Mesothelial cell of epicardium (in vitro differentiated cells): ENCODE results near the gene ERC2. TPM values are rescaled to one million over a fixed set of nuclear protein-coding genes. Genes with fewer than 3 reads are reported as not detected.
A peak's percentile ranks its signal among the peaks of the same experiment; 100 is the strongest.

Experiments used
- DNase-seq, 2 experiments: peaks; one replicate each; pipeline ENCODE4 v3.0.0; 2021; ENCODE audit warnings: low spot score in 2 of 2; ENCODE audit not compliant: unreplicated experiment in 2 of 2
- H3K27ac Mint-ChIP-seq: 2 replicates; pipeline ENCODE4 v1.8.0; 2021; ENCODE audit warnings: mixed read lengths
- H3K27me3 Mint-ChIP-seq: 2 replicates; pipeline ENCODE4 v1.8.0; 2021; ENCODE audit warnings: low read depth, mixed read lengths
- H3K36me3 Mint-ChIP-seq: 2 replicates; pipeline ENCODE4 v1.8.0; 2021; ENCODE audit warnings: mixed read lengths
- H3K4me1 Mint-ChIP-seq: 2 replicates; pipeline ENCODE4 v1.8.0; 2021; ENCODE audit warnings: mixed read lengths
- H3K4me3 Mint-ChIP-seq: 2 replicates; pipeline ENCODE4 v1.8.0; 2021; ENCODE audit warnings: mild to moderate bottlenecking, moderate library complexity, mixed read lengths
- H3K9me3 Mint-ChIP-seq: 2 replicates; pipeline ENCODE4 v1.8.0; 2021; ENCODE audit warnings: mixed read lengths
- total RNA-seq: library from RNA; stranded (reverse); gene quantifications from 3 replicates; pipeline ENCODE4 v1.2.1, GENCODE V29; 2021
- TF ChIP-seq, protein P1 (sequence below): fragments of 200-600 bp; sonication (generic); IDR thresholded peaks from one replicate; pipeline ENCODE4 v1.5.0; 2021; ENCODE audit warnings: antibody characterized with exemption; ENCODE audit not compliant: unreplicated experiment

Gene ERC2
- total RNA-seq, 1 donor from 2014 or later, result 15.6 TPM

DNA sequence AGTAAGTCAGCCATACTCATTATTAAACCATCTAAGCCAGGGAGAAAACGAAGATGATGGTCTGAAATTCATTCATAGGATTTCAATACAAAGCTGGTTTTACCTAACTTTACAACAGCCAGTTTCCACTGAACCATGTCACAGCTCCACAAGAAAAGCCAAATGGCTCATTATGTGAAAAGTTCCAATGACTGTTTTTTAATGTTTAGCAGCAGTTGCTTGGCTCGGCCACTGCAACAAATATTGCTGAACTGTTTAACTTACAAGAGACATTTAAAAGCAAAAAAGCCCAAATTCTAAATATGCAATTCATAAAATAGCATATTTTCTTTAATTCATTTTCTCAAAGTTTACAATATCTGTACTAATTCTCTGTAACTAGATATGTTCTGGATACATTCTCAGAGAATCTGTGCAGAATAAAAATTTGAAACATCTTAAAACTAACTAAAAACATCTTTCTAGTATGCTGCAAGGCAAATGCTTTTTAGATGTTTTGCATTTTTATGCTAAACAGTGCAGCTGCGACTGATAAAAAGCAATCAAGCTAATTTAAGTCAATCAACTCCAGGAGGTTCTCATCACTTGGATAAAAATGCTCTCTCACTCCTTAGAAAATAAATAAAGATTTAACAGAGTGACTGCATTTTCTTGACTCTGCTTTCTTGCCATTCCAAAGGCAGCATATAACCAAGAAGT, 356.5 kb downstream of the ERC2 start:
- no peak overlapping the region for H3K4me3 Mint-ChIP-seq
- H3K27me3 Mint-ChIP-seq, result no peaks in the 10 kb centered on the region
- no peak for DNase-seq
- peaks cover 28% of the 10 kb centered on the region for H3K9me3 Mint-ChIP-seq
- H3K27ac Mint-ChIP-seq, result peak overlapping the region; percentile 31
- H3K4me1 Mint-ChIP-seq, result peaks cover 19% of the 10 kb centered on the region
- TF ChIP-seq, protein P1, sequence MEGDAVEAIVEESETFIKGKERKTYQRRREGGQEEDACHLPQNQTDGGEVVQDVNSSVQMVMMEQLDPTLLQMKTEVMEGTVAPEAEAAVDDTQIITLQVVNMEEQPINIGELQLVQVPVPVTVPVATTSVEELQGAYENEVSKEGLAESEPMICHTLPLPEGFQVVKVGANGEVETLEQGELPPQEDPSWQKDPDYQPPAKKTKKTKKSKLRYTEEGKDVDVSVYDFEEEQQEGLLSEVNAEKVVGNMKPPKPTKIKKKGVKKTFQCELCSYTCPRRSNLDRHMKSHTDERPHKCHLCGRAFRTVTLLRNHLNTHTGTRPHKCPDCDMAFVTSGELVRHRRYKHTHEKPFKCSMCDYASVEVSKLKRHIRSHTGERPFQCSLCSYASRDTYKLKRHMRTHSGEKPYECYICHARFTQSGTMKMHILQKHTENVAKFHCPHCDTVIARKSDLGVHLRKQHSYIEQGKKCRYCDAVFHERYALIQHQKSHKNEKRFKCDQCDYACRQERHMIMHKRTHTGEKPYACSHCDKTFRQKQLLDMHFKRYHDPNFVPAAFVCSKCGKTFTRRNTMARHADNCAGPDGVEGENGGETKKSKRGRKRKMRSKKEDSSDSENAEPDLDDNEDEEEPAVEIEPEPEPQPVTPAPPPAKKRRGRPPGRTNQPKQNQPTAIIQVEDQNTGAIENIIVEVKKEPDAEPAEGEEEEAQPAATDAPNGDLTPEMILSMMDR, result no peak
- H3K36me3 Mint-ChIP-seq, result peaks cover 1% of the 10 kb centered on the region

DNA sequence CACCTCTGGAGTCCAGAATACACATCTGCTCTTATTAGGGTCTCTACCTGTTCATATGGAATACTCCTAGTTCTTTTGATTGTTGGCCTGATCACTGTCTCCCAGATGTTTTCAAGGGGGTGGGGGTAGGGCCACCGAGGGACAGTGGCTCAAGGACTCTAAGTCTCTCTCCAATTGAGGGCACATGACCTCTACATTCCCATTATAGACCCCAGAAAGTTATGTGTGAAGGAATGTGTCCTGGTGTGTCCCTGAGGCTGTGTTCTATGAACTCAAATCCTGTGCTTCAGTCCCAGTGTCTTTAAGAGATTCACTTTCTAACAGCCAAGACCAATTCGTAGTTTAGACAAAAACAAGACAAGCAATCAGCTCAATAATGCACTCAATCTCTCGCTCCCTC, 357.4 kb downstream of the ERC2 start:
- H3K4me1 Mint-ChIP-seq, result peaks cover 19% of the 10 kb centered on the region
- no peak overlapping the region for H3K27ac Mint-ChIP-seq
- H3K9me3 Mint-ChIP-seq, result peaks cover 25% of the 10 kb centered on the region
- peaks cover under 1% of the 10 kb centered on the region for H3K36me3 Mint-ChIP-seq
- TF ChIP-seq, protein P1, result no peak
- DNase-seq, result no peak
- H3K27me3 Mint-ChIP-seq, result no peaks in the 10 kb centered on the region
- no peak overlapping the region for H3K4me3 Mint-ChIP-seq

DNA sequence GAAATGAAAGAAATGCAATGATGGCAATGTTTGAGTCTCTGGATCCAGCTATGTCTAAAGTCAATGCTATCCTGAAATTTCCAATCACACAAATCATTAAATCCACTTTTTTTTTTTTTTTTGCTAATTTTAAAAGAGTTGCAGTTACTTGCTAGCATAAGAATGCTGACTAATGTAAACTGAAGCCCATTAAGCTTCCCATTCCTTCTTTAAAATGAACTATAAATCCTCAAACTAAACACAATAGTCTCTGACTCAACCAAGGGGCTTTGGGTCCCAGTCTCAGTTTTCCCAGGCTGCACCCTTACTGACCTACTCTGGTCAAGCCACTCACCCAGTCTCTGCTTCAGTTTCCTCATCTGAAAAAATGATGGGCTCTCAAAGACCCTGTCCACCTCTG, 361.1 kb downstream of the ERC2 start:
- DNase-seq, result no peak
- Mint-ChIP-seq H3K4me3 (no peak overlapping the region), H3K27me3 (no peaks in the 10 kb centered on the region), H3K27ac (no peak overlapping the region), H3K9me3 (peaks cover 5% of the 10 kb centered on the region), H3K36me3 (no peaks in the 10 kb centered on the region), H3K4me1 (peaks cover 9% of the 10 kb centered on the region)
- TF ChIP-seq, protein P1, result no peak

DNA sequence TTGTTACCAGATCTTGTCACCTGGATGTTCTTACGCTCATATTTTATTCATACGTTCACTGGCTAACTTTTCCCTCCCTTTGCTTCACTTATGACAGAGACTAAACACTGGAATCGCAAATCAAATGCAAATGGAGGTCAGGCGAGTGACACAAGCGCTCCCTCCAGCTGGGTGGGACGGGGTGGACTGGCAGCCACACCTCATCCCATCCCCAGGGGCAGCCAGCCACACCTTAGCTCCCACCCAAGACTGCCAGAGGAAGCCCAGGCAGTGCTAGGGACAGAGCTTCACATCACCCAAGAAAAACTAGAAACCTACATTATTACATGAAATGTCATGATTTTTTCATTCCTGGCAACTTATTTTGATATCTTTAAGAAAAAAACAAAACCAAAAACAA, 366.2 kb downstream of the ERC2 start:
- TF ChIP-seq, protein P1, result no peak
- no peak overlapping the region for H3K27ac Mint-ChIP-seq
- no peaks in the 10 kb centered on the region for H3K27me3 Mint-ChIP-seq
- H3K9me3 Mint-ChIP-seq, result no peaks in the 10 kb centered on the region
- DNase-seq, result no peak
- no peaks in the 10 kb centered on the region for H3K36me3 Mint-ChIP-seq
- no peak overlapping the region for H3K4me3 Mint-ChIP-seq
- peaks cover 6% of the 10 kb centered on the region for H3K4me1 Mint-ChIP-seq

DNA sequence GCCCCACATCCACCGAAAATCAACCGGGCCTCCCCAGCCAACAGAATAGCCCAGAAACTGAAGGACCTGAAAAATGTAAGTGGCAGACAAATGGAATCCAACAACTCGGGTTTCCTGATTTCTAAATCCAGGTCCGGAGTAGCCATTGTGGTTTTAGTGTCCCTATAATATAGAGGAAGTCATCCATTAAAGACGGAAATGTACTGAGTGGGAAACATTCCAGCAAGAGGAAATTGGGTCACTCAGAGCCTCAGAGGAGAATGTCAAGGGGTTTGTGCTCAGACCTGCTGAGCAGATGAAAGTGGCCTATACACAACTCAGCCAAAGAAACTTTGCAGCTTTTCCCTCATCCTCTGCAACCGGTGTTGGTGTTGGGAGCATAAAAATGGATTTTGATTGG, 366.7 kb downstream of the ERC2 start:
- Mint-ChIP-seq H3K9me3 (no peaks in the 10 kb centered on the region), H3K4me3 (no peak overlapping the region), H3K36me3 (no peaks in the 10 kb centered on the region), H3K4me1 (peaks cover 6% of the 10 kb centered on the region), H3K27ac (no peak overlapping the region), H3K27me3 (no peaks in the 10 kb centered on the region)
- TF ChIP-seq, protein P1, result no peak
- no peak for DNase-seq

DNA sequence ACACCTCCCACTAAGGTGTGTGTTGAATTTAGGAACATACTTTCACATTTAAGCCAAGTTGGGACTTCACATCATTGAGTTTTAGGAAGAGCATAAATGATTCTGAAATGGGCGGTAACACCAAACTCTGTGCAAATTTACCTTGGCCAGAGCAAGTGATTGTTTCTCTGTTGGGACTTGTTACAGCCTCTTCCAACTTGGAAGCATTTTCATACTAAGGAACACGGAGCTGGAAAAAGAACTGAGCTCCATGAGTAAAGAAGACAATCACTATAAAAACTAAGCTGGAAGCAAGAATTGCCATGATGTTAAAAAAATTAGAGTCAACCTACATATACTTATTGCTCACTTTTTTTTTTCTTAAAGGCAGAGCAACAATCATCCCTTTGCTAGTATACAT, 371.3 kb downstream of the ERC2 start:
- Mint-ChIP-seq H3K4me1 (peaks cover 10% of the 10 kb centered on the region), H3K36me3 (no peaks in the 10 kb centered on the region), H3K4me3 (no peak overlapping the region), H3K27me3 (no peaks in the 10 kb centered on the region), H3K27ac (no peak overlapping the region), H3K9me3 (no peaks in the 10 kb centered on the region)
- no peak for DNase-seq
- TF ChIP-seq, protein P1, result no peak
